H1 (cell line): Measurements from ENCODE around the gene SIGLEC11. TPM values are rescaled to one million over a fixed set of nuclear protein-coding genes. Genes with fewer than 3 reads are reported as not detected.
A peak's percentile ranks its signal among the peaks of the same experiment; 100 is the strongest.

ENCODE experiments used
- CTCF ChIA-PET: fragments of 300-600 bp; sonication (Branson Sonifier 250); formaldehyde crosslinking; loops from one replicate; lab custom pipeline; 2021; ENCODE audit not compliant: partially characterized antibody; lab: Charles Lee
- POLR2A ChIA-PET: fragments of 300-600 bp; sonication (Branson Sonifier 250); formaldehyde crosslinking; loops from one replicate; lab custom pipeline; 2021; ENCODE audit warnings: inconsistent platforms; ENCODE audit not compliant: partially characterized antibody; lab: Charles Lee
- DNase-seq, 2 experiments: peaks; one replicate each; pipeline versions ENCODE4 v3.0.0 to v3.0.0-alpha.2; 2010 to 2022; ENCODE audit warnings: low spot score in 2 of 2, low read depth in 1 of 2, mixed read lengths in 1 of 2
- FAIRE-seq: peaks from 2 replicates; lab custom pipeline; 2011; peaks lifted over from hg19 to GRCh38; lab: Jason Lieb, UNC
- H2AFZ ChIP-seq: 2 replicates; pipeline ENCODE4 v1.8.1; 2012; ENCODE audit warnings: low read length, inconsistent platforms
- H2AK5ac ChIP-seq: 2 replicates; pipeline ENCODE4 v1.6.1; 2013; ENCODE audit warnings: low read depth, low read length
- H2BK120ac ChIP-seq: replicated peaks from 2 replicates; pipeline ENCODE3; 2013; ENCODE audit warnings: low read depth, low read length, inconsistent platforms
- H2BK12ac ChIP-seq: 2 replicates; pipeline ENCODE4 v1.6.1; 2013; ENCODE audit warnings: low read depth, low read length
- H2BK15ac ChIP-seq: 2 replicates; pipeline ENCODE4 v1.6.1; 2013; ENCODE audit warnings: low read length
- H2BK20ac ChIP-seq: 2 replicates; pipeline ENCODE4 v1.6.1; 2013; ENCODE audit warnings: low read length
- H2BK5ac ChIP-seq: 2 replicates; pipeline ENCODE4 v1.6.1; 2013; ENCODE audit warnings: low read depth, low read length
- H3K14ac ChIP-seq: 2 replicates; pipeline ENCODE4 v1.6.1; 2013; ENCODE audit warnings: inconsistent platforms; ENCODE audit not compliant: insufficient read length
- H3K18ac ChIP-seq: 2 replicates; pipeline ENCODE4 v1.6.1; 2013; ENCODE audit warnings: low read length; ENCODE audit errors: extremely low read depth
- H3K23ac ChIP-seq: 2 replicates; pipeline ENCODE4 v1.6.1; 2013; ENCODE audit warnings: inconsistent platforms; ENCODE audit not compliant: insufficient read length
- H3K23me2 ChIP-seq: 2 replicates; pipeline ENCODE4 v1.6.1; 2013; ENCODE audit warnings: low read depth, low read length
- H3K27ac ChIP-seq: 2 replicates; pipeline ENCODE4 v1.6.1; 2011; ENCODE audit warnings: low read depth, low read length, inconsistent platforms
- H3K27me3 ChIP-seq, 4 experiments: replicated peaks in 1 of 4; 1 replicate in 1 of 4; 2 replicates in 3 of 4; pipeline versions ENCODE4 v1.6.1 to v1.8.1; 2011 to 2013; ENCODE audit warnings: low read length in 3 of 4, mild to moderate bottlenecking in 3 of 4, inconsistent platforms in 2 of 4, mixed read lengths in 2 of 4, moderate library complexity in 1 of 4; ENCODE audit not compliant: control insufficient read depth in 3 of 4, insufficient read depth in 3 of 4; ENCODE audit errors: extremely low read depth in 1 of 4
- H3K36me3 ChIP-seq, 4 experiments: 2 replicates each; pipeline versions ENCODE4 v1.6.1 to v1.8.1; 2011 to 2013; ENCODE audit warnings: mild to moderate bottlenecking in 4 of 4, low read length in 3 of 4, moderate library complexity in 2 of 4, control low read depth in 1 of 4, inconsistent platforms in 1 of 4; ENCODE audit not compliant: insufficient read depth in 4 of 4, control insufficient read depth in 2 of 4
- H3K4ac ChIP-seq: replicated peaks from 2 replicates; pipeline ENCODE3; 2013; ENCODE audit warnings: low read length, low read depth, mixed read lengths, inconsistent platforms; ENCODE audit not compliant: insufficient read length
- H3K4me1 ChIP-seq, 4 experiments: replicated peaks in 1 of 4; 1 replicate in 1 of 4; 2 replicates in 3 of 4; pipeline versions ENCODE4 v1.6.1 to v1.8.1; 2011 to 2013; ENCODE audit warnings: low read length in 3 of 4, inconsistent platforms in 2 of 4, mixed read lengths in 1 of 4; ENCODE audit not compliant: insufficient read depth in 4 of 4, control insufficient read depth in 3 of 4
- H3K4me2 ChIP-seq, 2 experiments: 2 replicates each; pipeline versions ENCODE4 v1.6.1 to v1.8.1; 2011 to 2013; ENCODE audit warnings: low read depth in 2 of 2, low read length in 2 of 2, control low read depth in 1 of 2, inconsistent platforms in 1 of 2, mild to moderate bottlenecking in 1 of 2; ENCODE audit not compliant: insufficient read depth in 1 of 2
- H3K4me3 ChIP-seq, 4 experiments: fragments of 200-600, 300-600 bp in 1 of 4; sonication (generic), shearing (Covaris generic), sonication (Bioruptor Twin) in 1 of 4; 2 replicates each; pipeline versions ENCODE4 v1.5.1 to v1.8.1; 2011 to 2016; ENCODE audit warnings: low read length in 4 of 4, low read depth in 3 of 4, control low read depth in 2 of 4, inconsistent platforms in 2 of 4, mild to moderate bottlenecking in 2 of 4, mixed read lengths in 1 of 4, moderate library complexity in 1 of 4; ENCODE audit not compliant: insufficient read depth in 2 of 4; ENCODE audit errors: extremely low read depth in 1 of 4
- H3K56ac ChIP-seq: replicated peaks from 2 replicates; pipeline ENCODE3; 2013; ENCODE audit warnings: low read depth, mild to moderate bottlenecking, mixed read lengths, low read length, inconsistent platforms; ENCODE audit not compliant: insufficient read length
- H3K79me1 ChIP-seq: 2 replicates; pipeline ENCODE4 v1.6.1; 2013; ENCODE audit warnings: low read depth, low read length, control low read depth
- H3K79me2 ChIP-seq, 2 experiments: 2 replicates each; pipeline versions ENCODE4 v1.6.1 to v1.8.1; 2012 to 2013; ENCODE audit warnings: low read length in 2 of 2, mild to moderate bottlenecking in 2 of 2, inconsistent platforms in 1 of 2; ENCODE audit not compliant: insufficient read depth in 2 of 2, control insufficient read depth in 1 of 2
- H3K9ac ChIP-seq, 4 experiments: replicated peaks in 1 of 4; 1 replicate in 1 of 4; 2 replicates in 3 of 4; pipeline versions ENCODE4 v1.6.1 to v1.8.1; 2011 to 2013; ENCODE audit warnings: low read depth in 3 of 4, low read length in 3 of 4, control low read depth in 2 of 4, mild to moderate bottlenecking in 2 of 4, moderate library complexity in 2 of 4, inconsistent platforms in 1 of 4; ENCODE audit errors: extremely low read depth in 1 of 4
- H3K9me3 ChIP-seq, 2 experiments: 2 replicates each; pipeline versions ENCODE4 v1.6.1 to v1.8.1; 2012 to 2013; ENCODE audit warnings: mild to moderate bottlenecking in 2 of 2, moderate library complexity in 2 of 2, control low read depth in 1 of 2, inconsistent platforms in 1 of 2, low read depth in 1 of 2, low read length in 1 of 2, mixed read lengths in 1 of 2; ENCODE audit not compliant: insufficient read depth in 2 of 2
- H4K20me1 ChIP-seq, 2 experiments: replicated peaks in 1 of 2; 2 replicates each; pipeline versions ENCODE3 to v1.8.1; 2011 to 2013; ENCODE audit warnings: inconsistent platforms in 2 of 2, low read length in 2 of 2, mild to moderate bottlenecking in 1 of 2; ENCODE audit not compliant: insufficient read depth in 2 of 2, control insufficient read depth in 1 of 2
- H4K5ac ChIP-seq: 2 replicates; pipeline ENCODE4 v1.6.1; 2013; ENCODE audit warnings: low read length, low read depth, mixed read lengths, inconsistent platforms; ENCODE audit not compliant: insufficient read length
- H4K8ac ChIP-seq: 2 replicates; pipeline ENCODE4 v1.8.0; 2013; ENCODE audit warnings: mild to moderate bottlenecking, moderate library complexity, low read length, inconsistent platforms; ENCODE audit not compliant: insufficient read depth; ENCODE audit errors: extremely low read depth
- H4K91ac ChIP-seq: replicated peaks from 2 replicates; pipeline ENCODE3; 2013; ENCODE audit warnings: low read length, mixed read lengths, inconsistent platforms; ENCODE audit not compliant: insufficient read length
- CBX5 ChIP-seq: fragments of 300-800, 300-1000 bp; sonication (generic); IDR thresholded peaks from 2 replicates; pipeline ENCODE4 v1.7.1; 2016; ENCODE audit warnings: antibody characterized with exemption, low read length, low read depth
- CREB1 ChIP-seq: IDR thresholded peaks from 2 replicates; pipeline ENCODE4 v1.6.1; 2012; ENCODE audit warnings: inconsistent platforms
- CTBP2 ChIP-seq: IDR thresholded peaks from 2 replicates; pipeline ENCODE4 v1.7.0; 2011; ENCODE audit warnings: borderline replicate concordance, mild to moderate bottlenecking, moderate library complexity, mixed read lengths, low read length; ENCODE audit not compliant: insufficient read depth, insufficient read length
- POLR2A ChIP-seq, 2 experiments: IDR thresholded peaks; 1 replicate in 1 of 2; 2 replicates in 1 of 2; pipeline ENCODE4 v1.6.1; 2011; ENCODE audit warnings: low read depth in 2 of 2, low read length in 2 of 2, mild to moderate bottlenecking in 2 of 2; ENCODE audit errors: control extremely low read depth in 1 of 2
- POLR2AphosphoS5 ChIP-seq: IDR thresholded peaks from 2 replicates; pipeline ENCODE4 v1.6.1; 2011; ENCODE audit warnings: low read depth, low read length
- WGBS, 2 experiments: shearing (Covaris generic) in 1 of 2; methylation state at CpG; one replicate each; pipeline versions ENCODE4 v1.1.6 to v1.1.7; 2013 to 2015; ENCODE audit warnings: low lambda C conversion rate in 2 of 2, mixed read lengths in 2 of 2, inconsistent platforms in 1 of 2, low coverage in 1 of 2, missing lambda C conversion rate in 1 of 2; ENCODE audit not compliant: insufficient replicate concordance in 2 of 2, insufficient coverage in 1 of 2, insufficient read length in 1 of 2; ENCODE audit errors: extremely low coverage in 1 of 2, missing lambda C conversion rate in 1 of 2; 5-methylcytosine and 5-hydroxymethylcytosine counted together
- polyA plus RNA-seq, 7 experiments: library from polyadenylated mRNA; depleted of rRNA in 3 of 7; stranded (reverse) in 5 of 7; unstranded in 2 of 7; fragments of >200 nt in 5 of 7; fragments of 200-250 nt in 2 of 7; gene quantifications; 1 replicate in 5 of 7; 2 replicates in 1 of 7; 4 replicates in 1 of 7; pipeline versions ENCODE4 v1.2.1 to v1.2.3, GENCODE V29; 2011 to 2013; ENCODE audit warnings: missing spikeins in 2 of 7, mixed read lengths in 2 of 7
- total RNA-seq: library from RNA; stranded (reverse); fragmentation: NEBNext Ultra II Directional; extraction: Animal tissue kit (Norgen Biotek cat#: 25700); gene quantifications from 2 replicates; pipeline ENCODE4 v1.2.1, GENCODE V29; 2021

SIGLEC11 gene
- total and polyA plus RNA-seq, 2 of the 8 experiments (the other 6 are each of a cell fraction or from before 2014, with no cell fraction given) = 0.18 TPM; not detected in 1

DNA sequence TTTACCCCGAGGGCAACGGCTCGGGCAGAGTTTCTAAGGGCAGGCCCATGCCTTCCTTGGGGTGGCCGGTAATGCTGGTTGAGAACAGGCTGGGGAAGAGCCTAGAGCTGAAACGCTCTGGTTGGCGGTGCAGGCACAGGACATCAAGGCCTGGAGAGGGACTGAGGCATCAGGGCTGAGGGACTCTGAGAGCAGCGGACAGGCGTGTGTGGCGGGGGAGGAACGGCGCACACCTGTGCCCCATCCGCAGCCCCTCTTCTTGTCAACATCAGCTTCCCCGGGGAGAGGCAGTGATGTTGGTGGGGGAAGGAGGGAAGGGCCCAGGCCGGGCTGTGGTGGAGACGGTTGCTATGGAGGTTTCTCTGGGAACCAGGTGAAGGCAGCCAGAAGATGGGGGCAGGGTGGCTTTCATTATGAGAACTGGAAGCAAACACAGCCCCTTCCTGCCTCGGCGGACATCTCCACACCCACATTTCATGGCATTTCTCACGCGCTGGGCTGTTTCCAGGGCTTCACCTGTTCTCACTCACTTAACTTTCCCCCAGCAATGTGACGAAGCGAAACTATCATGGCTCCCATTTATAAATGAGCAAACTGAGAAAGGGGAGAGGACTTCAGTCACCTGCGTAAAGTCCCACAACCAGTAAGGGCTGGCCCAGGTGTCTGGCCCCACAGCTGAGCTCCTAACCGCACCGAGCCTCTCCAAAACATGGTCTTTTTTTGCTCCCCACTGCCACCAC lies 40.2 kb downstream of the SIGLEC11 start:
- peaks cover 11 to 42% (median 24%) of the 10 kb centered on the region in 4 experiments for H3K36me3 ChIP-seq
- no peak for FAIRE-seq

More for the DNA sequence above, 40.2 kb downstream of the SIGLEC11 start:
- POLR2A ChIA-PET = interaction anchor here (1.3 to 19.2 kb wide), 3 partner anchors 3 to 26 kb away, joined by 3 to 373 read pairs (median 373); partner anchors contain the start of genes ATF5 and NUP62
- peak; percentile 42; the same call in 1 of the 2 replicates for TF ChIP-seq POLR2AphosphoS5
- no peak for TF ChIP-seq CTBP2
- TF ChIP-seq POLR2A (IDR thresholded peaks at IDR 0.05; ENCODE audit: control extremely low read depth in 1 of 2, low read depth in 2 of 2, low read length in 2 of 2) = peak in 1 of 2 experiments; percentile 18; a peak in 1 of 3 replicates
- TF ChIP-seq CBX5 = no peak
- no peak for TF ChIP-seq CREB1
- Histone ChIP-seq H3K23me2 (no peaks in the 10 kb centered on the region), H2AK5ac (no peak overlapping the region), H3K56ac (no peak overlapping the region), H4K91ac (no peak overlapping the region), H3K4ac (no peak overlapping the region), H2BK5ac (peak overlapping the region; percentile 44; the same call in 1 of the 2 replicates), H2AFZ (no peak overlapping the region), H3K9me3 (no peaks in the 10 kb centered on the region), H2BK20ac (no peak overlapping the region), H3K79me2 (peaks cover 11 to 94% of the 10 kb centered on the region in 2 experiments), H2BK12ac (no peak overlapping the region), H3K4me1 (peaks cover 0 to 15% (median 4%) of the 10 kb centered on the region in 4 experiments; a peak in 5 of 7 replicates), H3K23ac (no peak overlapping the region), H3K27me3 (no peaks in the 10 kb centered on the region), H4K5ac (no peak overlapping the region), H3K9ac (no peak overlapping the region; a peak in 1 of 7 replicates), H3K4me2 (no peak overlapping the region), H3K18ac (no peak overlapping the region), H2BK120ac (no peak overlapping the region), H4K20me1 (peaks cover 57 to 59% of the 10 kb centered on the region in 2 experiments), H3K79me1 (peaks cover 22% of the 10 kb centered on the region), H3K27ac (no peak overlapping the region), H3K4me3 (no peak overlapping the region), H2BK15ac (no peak overlapping the region), H4K8ac (no peak overlapping the region; the same call in 1 of the 2 replicates), H3K14ac (no peak overlapping the region)
- no peak for DNase-seq
- WGBS, 2 experiments = 96% methylated on average over 24 of the region's 24 CpGs; no CpG with 5 or more reads in 1 of the 2 experiments
- CTCF ChIA-PET = interaction anchor here (0.6 to 3.1 kb wide), 4 partner anchors 8 to 63 kb away, joined by 3 to 16 read pairs (median 3); no protein-coding TSS in a partner anchor
